ENCODE measurements around the gene GLT8D2.
"Not testable (repeated sequence)": the region's sequence is repeated elsewhere in the genome, so short reads cannot be mapped to it uniquely, and the experiment has no call there.

Gene GLT8D2

DNA sequence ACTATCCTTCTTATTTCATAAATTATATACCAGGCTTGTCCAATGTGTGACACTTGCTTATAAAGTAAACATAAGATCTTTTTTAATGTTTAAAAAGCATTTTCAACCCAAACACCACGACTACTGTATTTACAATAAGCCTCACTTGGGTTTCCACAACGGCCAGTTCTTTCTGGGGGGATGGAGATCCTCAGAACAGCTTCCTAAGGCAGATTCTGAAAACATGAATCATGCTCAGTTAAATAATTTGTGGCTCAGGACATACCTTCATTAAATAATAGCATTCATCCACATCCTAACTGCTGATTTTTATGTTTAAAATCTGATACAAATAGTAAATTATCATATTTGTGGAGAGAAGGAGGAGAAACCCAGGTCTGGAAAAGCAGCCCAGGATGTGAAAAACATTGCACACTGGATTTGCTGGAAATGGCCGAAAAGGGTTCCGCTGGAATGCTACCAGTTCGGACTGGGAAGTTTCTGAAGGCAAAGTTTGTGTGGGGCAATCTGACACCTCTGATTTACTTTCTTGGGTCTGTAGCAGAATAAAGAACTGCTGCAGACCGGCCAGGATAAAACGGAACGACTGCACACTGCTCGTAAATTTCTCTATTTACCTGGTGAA is 597 bp downstream of the GLT8D2 start:
- DNase-seq, result no peak

DNA sequence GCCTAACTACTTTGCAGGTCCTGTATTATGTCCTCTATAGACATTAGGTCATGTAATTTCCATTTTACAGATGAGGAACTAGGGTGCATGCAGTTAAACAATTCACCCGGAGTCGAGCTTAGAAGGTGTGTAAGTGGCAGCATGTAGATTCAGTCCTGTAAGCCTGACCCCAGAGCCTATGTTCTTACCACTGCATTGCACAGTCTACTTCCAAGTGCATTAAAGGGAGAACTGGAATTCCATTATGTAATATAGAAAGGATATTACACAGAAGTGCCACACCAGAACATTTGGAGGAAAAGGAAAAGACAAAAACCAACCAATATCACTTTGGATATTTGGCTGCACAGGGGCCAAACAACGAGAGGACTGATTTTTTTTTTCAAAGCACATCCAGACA is 1.2 kb downstream of the GLT8D2 start:
- no peak for DNase-seq

- DNase-seq, result no peak
Measured at GRCh38 chr12:104048162-104048561, 1.8 kb downstream of the GLT8D2 start.

GRCh38 chr12:104046306-104046705 is 3.7 kb downstream of the GLT8D2 start:
- DNase-seq, result no peak

DNA sequence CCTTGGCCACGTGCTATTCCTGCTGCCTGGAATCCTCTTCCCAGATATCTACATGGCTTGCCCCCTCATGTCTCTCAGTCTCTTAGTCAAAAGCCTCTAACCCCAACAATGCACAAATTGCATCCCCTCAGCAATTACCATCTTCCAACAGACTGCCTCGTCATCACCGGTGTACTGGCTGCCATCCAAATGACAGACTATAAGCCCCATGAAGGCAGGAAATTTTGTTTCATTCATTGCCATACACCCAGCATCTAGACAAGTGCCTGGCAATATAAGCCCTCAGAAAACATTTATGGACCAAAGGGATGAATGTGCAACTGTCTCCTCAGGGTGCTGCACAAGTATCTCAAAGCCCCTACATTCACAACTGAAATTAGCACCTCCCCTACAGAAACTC is 5.8 kb downstream of the GLT8D2 start:
- DNase-seq, result no peak

GRCh38 chr12:104042580-104042979 is 7.4 kb downstream of the GLT8D2 start:
- no peak for DNase-seq

DNA sequence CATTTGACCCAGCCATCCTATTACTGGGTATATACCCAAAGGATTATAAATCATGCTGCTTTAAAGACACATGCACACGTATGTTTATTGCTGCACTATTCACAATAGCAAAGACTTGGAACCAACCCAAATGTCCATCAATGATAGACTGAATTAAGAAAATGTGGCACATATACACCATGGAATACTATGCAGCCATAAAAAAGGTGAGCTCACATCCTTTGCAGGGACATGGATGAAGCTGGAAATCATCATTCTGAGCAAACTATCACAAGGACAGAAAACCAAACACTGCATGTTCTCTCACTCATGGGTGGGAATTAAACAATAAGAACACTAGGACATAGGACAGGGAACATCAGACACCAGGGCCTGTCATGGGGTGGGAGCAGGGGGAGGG is 10.2 kb downstream of the GLT8D2 start:
- not testable (repeated sequence) for DNase-seq

- DNase-seq, result not testable (repeated sequence)
Measured at GRCh38 chr12:104036143-104036542, 13.8 kb downstream of the GLT8D2 start.

DNA sequence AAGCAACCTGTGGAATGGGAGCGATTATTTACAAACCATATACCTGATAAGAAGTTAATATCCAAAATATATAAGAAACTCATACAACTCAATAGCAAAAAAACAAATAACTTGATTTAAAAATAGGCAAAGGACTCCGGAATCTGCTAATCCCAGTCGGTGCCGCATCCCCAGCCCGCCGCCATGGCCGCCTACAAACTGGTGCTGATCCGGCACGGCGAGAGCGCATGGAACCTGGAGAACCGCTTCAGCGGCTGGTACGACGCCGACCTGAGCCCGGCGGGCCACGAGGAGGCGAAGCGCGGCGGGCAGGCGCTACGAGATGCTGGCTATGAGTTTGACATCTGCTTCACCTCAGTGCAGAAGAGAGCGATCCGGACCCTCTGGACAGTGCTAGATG is 19.4 kb downstream of the GLT8D2 start:
- not testable (repeated sequence) for DNase-seq

- no peak for DNase-seq
Measured at GRCh38 chr12:104026841-104027599, 23.0 kb downstream of the GLT8D2 start.

- DNase-seq, result no peak
Measured at GRCh38 chr12:104025771-104026170, 24.2 kb downstream of the GLT8D2 start.

- no peak for DNase-seq
Measured at GRCh38 chr12:104024348-104024747, 25.6 kb downstream of the GLT8D2 start.

GRCh38 chr12:104023710-104024109 is 26.3 kb downstream of the GLT8D2 start:
- no peak for DNase-seq

DNA sequence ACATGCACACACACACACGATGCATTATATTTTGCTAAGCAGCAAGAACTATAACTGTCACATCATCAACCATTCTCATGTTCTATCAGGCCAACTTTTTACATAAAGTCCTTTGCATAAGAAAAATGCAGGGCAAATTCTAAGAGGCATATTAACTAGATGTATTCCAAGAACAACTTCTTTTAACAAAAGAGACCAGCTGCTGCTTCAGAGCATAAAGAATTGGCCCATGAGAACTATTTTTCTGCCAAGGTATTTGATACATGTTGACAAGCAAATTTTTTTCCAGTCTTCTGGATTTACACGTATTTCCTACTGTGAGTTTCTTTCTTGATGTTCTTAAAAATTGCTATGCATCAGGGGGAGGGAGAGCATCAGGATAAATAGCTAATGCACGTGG is 27.2 kb downstream of the GLT8D2 start:
- DNase-seq, result no peak

- DNase-seq, result not testable (repeated sequence)
Measured at GRCh38 chr12:104021862-104022261, 28.1 kb downstream of the GLT8D2 start.

GRCh38 chr12:104012331-104012730 is 37.7 kb downstream of the GLT8D2 start:
- DNase-seq, result no peak

GRCh38 chr12:104011253-104011652 is 38.7 kb downstream of the GLT8D2 start:
- DNase-seq, result no peak

DNA sequence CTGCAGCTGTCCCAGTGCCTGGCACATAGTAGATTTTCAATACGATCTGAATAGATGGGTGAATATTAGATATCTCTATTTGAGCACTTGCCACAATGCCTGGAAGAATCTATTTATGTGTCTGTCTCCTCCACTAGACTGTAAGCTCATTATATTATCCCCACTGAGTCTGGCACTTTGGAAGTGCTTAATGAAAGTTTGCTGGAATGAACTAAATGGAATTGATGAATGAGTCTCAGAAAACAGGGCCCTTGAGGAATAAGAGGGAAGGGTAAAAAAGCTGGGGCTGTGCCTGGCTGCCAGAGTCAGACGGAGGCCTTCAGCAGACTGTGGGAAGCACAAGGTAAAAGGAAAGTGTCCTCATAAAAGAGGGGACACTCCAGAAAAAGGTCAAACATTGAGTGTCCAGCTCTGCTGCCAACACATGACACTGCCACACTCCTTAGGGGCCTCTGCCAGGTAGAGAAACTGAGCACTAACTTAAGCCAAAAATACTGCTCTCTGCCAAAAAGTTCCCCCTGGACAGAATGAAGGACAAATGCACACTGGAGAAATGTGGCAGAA is 39.3 kb downstream of the GLT8D2 start:
- DNase-seq, result no peak

DNA sequence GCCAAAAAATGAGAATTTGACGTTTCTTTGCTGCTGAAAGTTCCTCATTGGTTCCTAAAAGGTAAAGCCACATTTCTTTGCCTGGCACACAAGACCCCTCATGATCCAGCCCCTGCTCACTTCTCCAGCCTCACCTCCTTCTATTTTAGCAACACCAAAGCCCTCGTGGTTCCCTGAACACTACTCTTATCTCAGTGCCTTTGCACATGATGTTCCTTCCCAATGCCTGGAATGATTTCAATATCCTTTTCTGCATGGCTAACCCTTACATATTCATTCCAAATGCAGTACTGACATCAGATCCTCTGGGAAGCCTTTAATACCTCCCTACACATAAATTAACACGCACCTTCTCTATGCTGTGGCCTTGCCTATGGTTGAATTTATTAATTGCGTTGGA is 39.9 kb downstream of the GLT8D2 start:
- no peak for DNase-seq

DNA sequence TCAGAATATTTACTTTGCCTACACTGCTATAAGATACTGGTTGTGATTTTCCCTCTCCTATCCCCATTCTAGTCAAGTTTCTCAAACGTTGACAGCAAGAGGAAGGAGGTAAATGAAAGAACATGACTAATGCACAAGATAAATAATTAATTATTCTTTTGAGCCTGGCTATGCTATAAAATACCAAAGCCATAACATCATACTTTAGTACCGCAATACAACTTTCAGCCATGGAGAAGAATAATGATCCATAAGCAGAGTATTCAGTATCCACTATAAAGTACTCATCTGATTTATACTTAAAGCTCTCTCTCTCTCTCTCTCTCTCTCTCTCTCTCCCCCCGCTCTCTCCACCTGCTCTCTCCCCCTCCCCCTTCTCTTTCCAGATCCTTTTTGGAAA is 43.1 kb downstream of the GLT8D2 start:
- no peak for DNase-seq

DNA sequence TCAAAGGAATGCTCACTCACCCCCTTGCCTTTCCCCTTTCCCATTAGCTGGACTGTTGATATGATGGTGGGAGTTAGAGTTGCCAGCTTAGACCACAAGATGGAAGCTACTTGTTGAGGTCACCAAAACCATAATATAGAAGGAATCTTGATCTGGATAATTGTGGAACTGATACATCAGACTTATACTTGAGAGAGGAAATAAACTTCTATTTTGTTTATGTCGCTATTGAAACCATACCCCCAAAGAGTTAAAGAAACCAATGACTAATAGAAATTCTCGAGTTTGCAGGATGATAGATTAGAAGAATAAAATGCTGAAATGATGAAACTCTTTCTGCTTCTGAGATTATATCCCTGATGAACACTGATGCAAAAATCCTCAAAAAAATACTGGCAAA is 46.4 kb downstream of the GLT8D2 start:
- DNase-seq, result no peak

- no peak for DNase-seq
Measured at GRCh38 chr12:104002686-104003085, 47.3 kb downstream of the GLT8D2 start.

DNA sequence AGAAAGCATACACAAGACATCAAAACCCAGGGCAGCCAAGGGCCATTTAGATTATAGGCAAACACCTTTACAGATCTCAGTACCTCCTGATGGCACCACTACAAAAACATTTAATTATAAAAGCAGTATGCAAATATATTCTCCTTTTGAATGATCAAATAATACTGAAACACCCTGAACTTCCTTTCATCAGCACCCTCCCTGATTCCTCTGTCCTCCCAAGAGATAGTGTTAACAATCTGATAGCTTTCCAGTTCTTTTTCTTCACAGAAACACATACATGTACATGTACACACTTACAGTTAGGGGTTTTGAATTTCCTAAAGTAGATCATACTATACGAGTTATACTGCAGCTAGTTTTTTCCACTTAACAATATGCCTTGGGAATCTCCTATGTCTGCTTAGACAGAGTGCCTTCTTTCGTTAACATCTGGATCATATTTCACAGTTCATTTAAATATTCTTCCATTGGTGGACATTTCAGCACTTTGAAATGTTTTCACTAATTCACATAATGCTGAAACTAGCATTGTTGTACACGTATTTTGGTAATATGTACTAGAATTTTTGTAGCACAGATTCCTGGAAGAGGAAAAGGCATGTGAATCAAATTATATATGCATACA is 49.1 kb downstream of the GLT8D2 start:
- no peak for DNase-seq

DNA sequence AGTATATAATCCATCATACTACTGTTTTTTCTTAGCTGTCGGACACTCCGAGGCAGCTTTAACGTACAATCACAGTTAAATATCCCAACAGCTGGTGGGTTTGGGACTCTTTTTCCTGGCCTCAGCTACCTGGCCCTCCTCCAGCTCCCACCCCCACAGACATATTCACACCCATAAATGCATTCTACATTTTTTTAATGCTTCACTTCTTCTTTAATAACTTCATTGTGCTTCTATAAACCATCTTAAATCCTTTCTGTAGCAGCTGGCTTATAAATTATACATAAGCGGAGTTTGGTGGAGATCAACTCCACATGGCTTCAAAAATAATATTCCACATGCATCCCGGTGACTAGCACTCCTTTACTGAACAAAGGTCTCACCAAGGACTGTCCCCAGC is 51.0 kb downstream of the GLT8D2 start:
- DNase-seq, result no peak

Measured in T-helper 9 cell (primary cell).